Frontal cortex (tissue), 4 donors: ENCODE results near the gene PTPRK. TPM values are rescaled to one million over a fixed set of nuclear protein-coding genes. Genes with fewer than 3 reads are reported as not detected.
"Not testable (repeated sequence)": the region's sequence is repeated elsewhere in the genome, so short reads cannot be mapped to it uniquely, and the experiment has no call there.

ENCODE experiments used
- DNase-seq, 2 donors: peaks; one replicate each; pipeline ENCODE4 v3.0.0; 2012; ENCODE audit warnings: low spot score in 2 of 2
- FAIRE-seq: peaks from 2 replicates; lab custom pipeline; 2012; peaks lifted over from hg19 to GRCh38; lab: Jason Lieb, UNC
- total RNA-seq: library from RNA; depleted of rRNA; stranded (reverse); fragments of >200 nt; gene quantifications from one replicate; pipeline ENCODE4 v1.2.3, GENCODE V29; 2014
- donor health status: control.
- donor health status: control.
- donor health status: control.

PTPRK gene
- total RNA-seq, 1 donor from 2014 or later = 179 TPM

- FAIRE-seq = no peak
- no peak for DNase-seq
Observed at GRCh38 chr6:128464790-128465189, 55.6 kb downstream of the PTPRK start.

DNA sequence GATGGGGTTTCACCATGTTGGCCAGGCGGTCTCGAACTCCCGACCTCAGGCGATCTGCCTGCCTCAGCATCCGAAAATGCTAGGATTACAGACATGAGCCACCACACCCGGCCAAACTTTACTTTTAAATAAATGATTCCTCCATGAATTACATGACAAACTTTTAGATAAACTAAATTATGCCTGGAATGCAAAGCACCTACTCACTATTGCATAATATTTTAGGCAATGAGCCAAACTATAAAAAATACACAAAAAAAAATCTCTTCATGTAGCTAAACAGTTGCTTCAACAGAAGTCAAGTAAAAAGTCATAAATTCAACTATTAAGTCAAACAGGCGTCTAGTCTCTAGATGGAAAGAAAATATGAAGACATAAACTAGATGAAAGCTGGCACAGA lies 56.5 kb downstream of the PTPRK start:
- FAIRE-seq = no peak
- no peak for DNase-seq

DNA sequence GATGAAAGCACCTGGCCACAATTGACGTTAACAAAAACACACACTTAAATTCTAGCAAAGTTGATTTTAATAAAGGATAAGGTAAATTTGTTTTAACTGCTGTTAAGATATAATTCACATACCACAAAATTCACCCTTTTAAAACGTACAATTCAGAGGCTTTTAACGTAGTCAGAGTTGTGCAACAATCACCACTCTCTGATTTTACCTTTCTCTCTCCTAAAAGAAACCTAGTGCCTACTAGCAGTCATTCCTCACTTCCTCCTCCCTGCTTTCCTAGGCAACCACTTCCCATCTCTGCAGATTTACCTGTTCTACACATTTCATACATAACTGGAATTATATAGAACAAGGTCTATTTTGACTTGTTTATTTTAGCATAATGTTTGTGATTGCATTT lies 58.9 kb downstream of the PTPRK start:
- no peak for FAIRE-seq
- no peak for DNase-seq

- FAIRE-seq (no peak), DNase-seq (no peak)
Observed at GRCh38 chr6:128456510-128457230, 63.7 kb downstream of the PTPRK start.

DNA sequence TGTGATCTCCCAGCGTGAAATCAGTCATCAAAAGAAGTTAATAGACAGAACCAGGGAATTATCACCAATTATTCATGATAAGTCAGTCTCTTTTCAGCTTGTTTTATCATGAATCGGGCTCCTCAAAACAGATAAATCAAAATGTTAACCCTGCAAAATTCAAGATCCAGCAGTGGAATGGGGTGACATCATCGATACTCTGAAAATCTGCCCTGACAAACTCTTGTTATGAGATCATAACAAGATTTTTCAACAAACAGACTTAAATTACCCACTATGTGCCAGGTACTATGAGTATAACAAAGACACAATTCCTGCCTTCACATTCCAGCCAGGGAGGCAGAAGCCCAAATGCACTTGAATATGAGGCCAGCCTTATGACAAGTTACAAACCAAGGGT lies 64.4 kb downstream of the PTPRK start:
- FAIRE-seq (no peak), DNase-seq (no peak)

GRCh38 chr6:128452713-128453112 lies 67.7 kb downstream of the PTPRK start:
- FAIRE-seq = no peak

GRCh38 chr6:128446497-128446896 lies 73.9 kb downstream of the PTPRK start:
- DNase-seq (no peak), FAIRE-seq (no peak)

More at GRCh38 chr6:128452713-128453112, 67.7 kb downstream of the PTPRK start:
- DNase-seq = no peak

DNA sequence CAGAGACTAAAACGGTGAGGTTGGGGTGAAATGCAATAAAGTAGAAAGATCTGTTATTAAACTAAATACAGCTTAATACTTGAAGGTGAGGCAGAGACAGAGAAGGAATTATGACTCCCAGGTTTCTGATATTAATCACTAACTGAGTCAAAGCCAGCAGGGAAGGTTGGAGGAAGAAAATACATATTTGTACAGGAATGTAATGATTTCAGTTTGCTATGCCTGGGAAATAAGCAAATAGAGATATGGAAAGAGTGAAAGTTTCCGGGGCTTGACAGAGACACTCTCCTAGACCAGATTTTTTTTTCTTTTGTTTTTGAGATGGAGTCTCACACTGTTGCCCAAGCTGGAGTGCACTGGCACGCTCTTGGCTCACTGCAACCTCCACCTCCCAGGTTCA lies 76.8 kb downstream of the PTPRK start:
- DNase-seq (no peak), FAIRE-seq (no peak)

GRCh38 chr6:128439627-128440026 lies 80.8 kb downstream of the PTPRK start:
- DNase-seq (no peak), FAIRE-seq (no peak)

- FAIRE-seq = no peak
- no peak for DNase-seq
Observed at GRCh38 chr6:128438393-128438792, 82.0 kb downstream of the PTPRK start.

DNA sequence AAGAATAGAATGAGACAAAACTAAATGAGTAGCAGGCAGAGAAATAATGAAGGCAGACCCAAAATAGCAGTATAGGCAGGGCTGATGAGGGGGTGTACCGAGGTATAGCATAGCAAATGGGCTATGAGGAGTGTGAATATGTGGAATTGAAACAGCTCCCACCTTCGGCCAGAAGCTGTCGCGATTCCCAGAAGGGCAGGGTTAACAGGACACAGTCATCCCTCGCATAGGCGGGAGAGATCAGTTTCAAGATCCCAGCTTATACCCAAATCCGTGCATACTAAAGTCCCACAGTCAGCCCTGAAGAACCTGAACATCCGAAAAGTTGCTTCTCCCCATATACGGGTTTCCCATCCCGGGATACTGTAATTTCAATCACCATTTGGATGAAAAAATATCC lies 82.7 kb downstream of the PTPRK start:
- FAIRE-seq = no peak

DNA sequence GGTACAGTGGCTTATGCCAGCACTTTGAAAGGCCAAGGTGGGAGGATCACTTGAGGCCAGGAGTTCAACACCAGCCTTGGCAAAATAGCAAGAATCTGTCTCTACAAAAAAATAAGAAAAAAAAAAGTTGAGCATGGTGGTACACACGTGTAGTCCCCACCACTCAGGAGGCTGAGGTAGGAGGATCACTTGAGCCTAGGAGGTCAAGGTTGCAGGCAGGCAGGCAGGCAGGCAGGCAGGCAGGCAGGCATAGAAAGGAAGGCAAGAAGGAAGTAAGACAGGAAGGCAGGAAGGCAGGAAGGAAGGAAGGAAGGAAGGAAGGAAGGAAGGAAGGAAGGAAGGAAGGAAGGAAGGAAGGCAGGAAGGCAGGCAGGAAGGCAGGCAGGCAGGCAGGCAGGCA lies 85.6 kb downstream of the PTPRK start:
- FAIRE-seq, DNase-seq: not testable (repeated sequence)

More for the DNA sequence above, 82.7 kb downstream of the PTPRK start:
- DNase-seq = no peak

GRCh38 chr6:128432394-128432793 lies 88.0 kb downstream of the PTPRK start:
- no peak for FAIRE-seq
- DNase-seq = no peak

DNA sequence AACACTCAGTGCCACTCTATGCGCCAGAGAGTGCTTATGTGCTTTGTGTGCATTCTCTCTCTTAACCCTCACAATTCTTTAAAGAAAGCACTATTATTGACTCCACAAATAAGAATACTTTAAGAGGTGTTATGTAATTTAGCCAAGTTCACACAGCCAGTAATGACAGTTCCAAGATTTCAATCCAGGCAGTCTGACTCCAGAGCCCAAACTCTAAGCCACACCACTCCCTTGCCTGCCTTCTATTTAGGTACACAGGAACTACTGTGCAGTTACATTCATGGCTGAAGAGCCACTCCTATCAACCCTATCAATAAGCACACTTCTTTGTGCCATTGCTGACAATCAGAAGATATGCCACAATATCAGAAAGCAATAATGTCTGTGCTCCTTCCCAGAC lies 93.3 kb downstream of the PTPRK start:
- DNase-seq (no peak), FAIRE-seq (no peak)

DNA sequence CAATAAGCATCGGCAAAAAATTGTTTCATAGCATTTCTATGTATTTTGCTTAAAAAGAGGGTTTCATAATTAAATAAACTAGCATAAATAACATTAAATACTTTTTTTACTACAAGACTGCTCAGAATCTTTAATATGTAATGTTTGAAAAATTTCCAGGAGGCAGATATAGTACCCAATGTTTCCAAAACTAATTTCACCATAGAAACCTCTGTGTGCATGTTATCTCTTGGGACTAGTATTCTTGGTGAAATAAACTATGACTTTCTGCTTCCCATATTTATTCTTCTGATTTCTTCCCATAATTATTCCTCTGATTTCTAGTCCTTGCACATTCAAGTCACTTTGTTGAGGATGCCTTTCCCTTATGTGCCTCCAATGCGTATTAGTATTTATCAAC lies 94.5 kb downstream of the PTPRK start:
- no peak for FAIRE-seq

GRCh38 chr6:128422871-128423270 lies 97.5 kb downstream of the PTPRK start:
- DNase-seq (no peak), FAIRE-seq (peak; percentile 21)

More for the DNA sequence above, 94.5 kb downstream of the PTPRK start:
- no peak for DNase-seq

DNA sequence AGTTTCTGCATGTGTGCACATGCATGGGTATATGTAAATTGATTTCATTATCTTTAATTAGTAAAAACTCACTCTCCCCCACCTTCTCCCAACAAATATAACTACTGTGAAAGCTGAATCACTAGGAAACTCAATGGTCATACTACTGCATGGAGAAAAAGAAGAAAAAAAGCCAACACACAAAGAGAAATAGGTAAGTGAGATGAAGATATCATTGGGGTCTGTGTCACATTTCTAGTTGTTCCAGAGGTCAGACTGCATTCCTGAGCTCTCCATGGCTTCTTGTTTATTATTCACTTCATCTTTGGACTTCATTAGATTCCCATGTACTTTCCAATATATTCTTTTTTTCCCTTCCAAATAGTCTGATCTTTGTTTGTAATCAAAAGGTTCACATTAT lies 98.2 kb downstream of the PTPRK start:
- DNase-seq = no peak
- no peak for FAIRE-seq

- FAIRE-seq (peak; percentile 30), DNase-seq (no peak)
Observed at GRCh38 chr6:128421788-128422187, 98.6 kb downstream of the PTPRK start.

GRCh38 chr6:128417698-128418097 lies 102.7 kb downstream of the PTPRK start:
- no peak for DNase-seq
- no peak for FAIRE-seq

DNA sequence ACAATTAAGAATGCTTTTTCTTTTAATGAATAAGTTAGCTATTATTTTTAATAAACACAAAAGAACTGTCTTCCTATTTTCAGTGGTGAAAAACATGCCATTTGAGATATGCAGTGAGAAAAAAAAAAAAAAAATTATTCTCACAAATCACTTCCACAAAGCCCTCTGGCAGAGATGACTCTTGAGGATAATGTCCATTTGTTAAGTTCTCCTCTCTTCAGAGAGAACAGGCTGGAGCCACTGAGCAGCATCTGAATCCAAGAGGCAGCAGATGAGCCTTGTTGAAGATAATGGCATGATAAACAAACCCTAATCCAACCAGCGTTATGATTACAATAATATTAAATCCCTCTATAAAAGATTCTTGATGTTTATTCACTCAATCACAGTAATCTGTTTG lies 105.0 kb downstream of the PTPRK start:
- DNase-seq (no peak), FAIRE-seq (peak; percentile 37)

DNA sequence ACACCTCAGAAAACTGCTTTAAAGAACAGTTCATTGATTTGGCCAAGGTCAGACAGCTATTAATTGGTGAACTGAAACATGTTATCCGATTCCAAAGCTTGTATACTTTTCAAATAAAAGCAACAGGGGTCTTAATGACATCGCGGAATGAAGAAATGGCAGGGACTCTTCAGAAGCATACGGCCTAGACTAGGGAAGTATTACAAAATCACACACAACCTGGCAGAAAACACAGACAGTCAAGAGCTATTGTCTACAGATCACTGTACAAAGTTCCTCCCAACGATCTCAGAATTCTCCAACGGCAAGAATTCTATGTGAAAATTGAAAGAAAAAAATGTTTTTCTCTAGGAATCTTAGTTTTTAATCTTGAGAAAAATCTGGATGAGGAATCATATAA lies 105.5 kb downstream of the PTPRK start:
- no peak for DNase-seq

GRCh38 chr6:128413291-128413690 lies 107.1 kb downstream of the PTPRK start:
- no peak for FAIRE-seq
- DNase-seq = no peak

More for the DNA sequence above, 105.5 kb downstream of the PTPRK start:
- no peak for FAIRE-seq
